ENCODE measurements around the gene ZNF20.
A peak's percentile ranks its signal among the peaks of the same experiment; 100 is the strongest.

The ZNF20 gene

GRCh38 chr19:12139885-12140544, at the start of gene ZNF20:
Gene ZNF20, minus strand, starts transcription at chr19:12140350. Its CDS starts 168 bp downstream, at chr19:12140182.
- DNase-seq: peak; percentile 66 to 90

DNA sequence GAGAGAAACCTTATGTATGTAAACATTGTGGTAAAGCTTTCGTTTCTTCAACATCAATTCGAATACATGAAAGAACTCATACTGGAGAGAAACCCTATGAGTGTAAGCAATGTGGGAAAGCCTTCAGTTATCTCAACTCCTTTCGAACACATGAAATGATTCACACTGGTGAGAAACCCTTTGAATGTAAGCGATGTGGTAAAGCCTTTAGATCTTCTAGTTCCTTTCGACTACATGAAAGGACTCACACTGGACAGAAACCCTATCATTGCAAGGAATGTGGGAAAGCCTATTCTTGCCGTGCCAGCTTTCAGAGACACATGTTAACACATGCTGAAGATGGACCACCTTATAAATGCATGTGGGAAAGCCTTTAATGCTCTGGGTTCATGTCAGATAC, 47.5 kb upstream of the ZNF20 start:
- DNase-seq: no peak

GRCh38 chr19:12180377-12180776, 40.2 kb upstream of the ZNF20 start:
- no peak for DNase-seq

GRCh38 chr19:12166626-12167025, 26.5 kb upstream of the ZNF20 start:
- no peak for DNase-seq

GRCh38 chr19:12163826-12164225, 23.7 kb upstream of the ZNF20 start:
- no peak for DNase-seq

DNA sequence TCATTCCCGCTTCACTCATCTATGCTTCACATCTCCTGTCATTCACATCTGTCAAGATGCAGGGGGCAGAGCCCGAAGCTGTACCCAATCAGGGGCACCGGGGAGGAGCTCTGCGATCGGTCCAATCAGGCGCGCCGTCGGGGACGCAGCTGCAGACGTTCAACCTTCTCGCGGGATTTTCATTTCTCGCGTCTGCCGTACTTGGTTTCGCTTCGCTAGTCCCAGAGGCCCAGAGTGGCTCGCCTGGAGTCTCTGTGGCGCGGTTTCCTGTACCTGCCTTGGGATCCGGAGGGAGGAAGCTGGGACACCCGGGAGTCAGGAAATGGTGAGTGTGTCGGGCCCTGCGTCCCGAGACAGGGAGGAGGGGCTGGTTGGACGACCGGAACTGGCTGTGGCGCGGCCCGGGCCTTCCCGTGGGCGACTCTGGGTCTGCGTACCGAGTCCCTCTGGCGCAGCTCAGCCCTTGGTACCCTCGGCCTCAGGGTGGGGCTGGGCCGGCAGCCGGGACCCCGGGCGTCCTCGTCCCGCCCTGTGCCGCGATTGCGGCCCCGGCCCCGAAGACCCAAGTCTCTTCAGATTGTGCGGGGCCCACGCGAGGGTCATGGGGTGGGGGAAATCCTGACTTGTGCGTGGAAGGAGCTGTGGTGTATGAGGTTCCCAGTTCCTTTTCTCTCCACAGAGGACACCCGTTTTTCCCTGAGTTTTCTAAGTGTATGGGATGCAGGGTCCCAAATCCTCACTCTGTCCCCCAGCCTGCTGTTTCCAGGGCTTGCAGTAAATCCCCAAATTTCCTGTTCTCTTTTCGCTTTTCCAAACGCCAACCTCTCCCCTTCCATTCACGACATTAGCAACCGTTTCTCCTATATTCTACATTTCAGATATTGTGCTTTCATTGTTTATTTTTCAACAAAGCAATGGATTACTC, 23.0 kb upstream of the ZNF20 start, which contains the start of gene ZNF136:
ZNF136 (plus strand) TSS at position 215 of the 925 bp plus-strand sequence; CDS start at position 323, 108 bp downstream.
- peak; percentile 90 to 96 for DNase-seq

DNA sequence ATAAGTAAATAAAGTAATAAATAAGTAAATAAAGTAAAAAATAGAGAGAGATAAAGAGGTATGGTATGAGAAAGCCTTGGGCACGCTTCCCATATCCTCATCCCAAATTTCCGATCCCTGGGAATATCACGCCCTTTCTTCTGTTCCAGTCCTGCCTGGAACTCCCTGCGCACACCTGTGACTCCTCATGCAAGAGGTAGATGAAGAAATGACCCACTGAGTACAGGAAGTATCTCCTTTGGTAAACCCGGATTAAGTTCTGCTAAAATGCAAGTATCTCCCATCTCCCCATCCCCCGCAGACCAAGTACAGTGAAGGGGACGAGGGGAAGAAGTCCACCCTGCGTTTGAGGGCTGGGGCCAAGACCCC, 22.3 kb upstream of the ZNF20 start:
- DNase-seq: no peak

GRCh38 chr19:12159773-12160414, 19.7 kb upstream of the ZNF20 start:
- DNase-seq: no peak

GRCh38 chr19:12156223-12157058, 16.3 kb upstream of the ZNF20 start, which contains the start of gene ZNF625:
Gene ZNF625, minus strand, starts transcription at chr19:12156734. Its CDS starts 176 bp downstream, at chr19:12156558.
- DNase-seq: no peak

GRCh38 chr19:12155324-12155860, 15.2 kb upstream of the ZNF20 start:
- no peak for DNase-seq

DNA sequence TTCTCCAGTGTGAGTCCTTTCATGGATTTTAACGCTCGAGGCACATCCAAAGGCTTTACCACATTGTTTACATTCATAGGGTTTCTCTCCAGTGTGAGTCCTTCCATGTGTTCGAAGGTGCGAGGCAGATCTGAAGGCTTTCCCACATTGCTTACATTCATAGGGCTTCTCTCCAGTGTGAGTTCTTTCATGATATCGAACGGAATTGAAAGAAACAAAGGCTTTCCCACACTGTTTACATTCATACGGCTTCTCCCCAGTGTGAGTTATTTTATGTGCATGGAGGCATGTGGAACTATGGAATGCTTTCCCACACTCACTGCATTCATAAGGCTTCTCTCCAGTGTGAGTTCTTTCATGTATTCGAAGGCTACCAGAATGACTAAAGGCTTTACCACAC, 5.2 kb upstream of the ZNF20 start:
- DNase-seq: no peak

DNA sequence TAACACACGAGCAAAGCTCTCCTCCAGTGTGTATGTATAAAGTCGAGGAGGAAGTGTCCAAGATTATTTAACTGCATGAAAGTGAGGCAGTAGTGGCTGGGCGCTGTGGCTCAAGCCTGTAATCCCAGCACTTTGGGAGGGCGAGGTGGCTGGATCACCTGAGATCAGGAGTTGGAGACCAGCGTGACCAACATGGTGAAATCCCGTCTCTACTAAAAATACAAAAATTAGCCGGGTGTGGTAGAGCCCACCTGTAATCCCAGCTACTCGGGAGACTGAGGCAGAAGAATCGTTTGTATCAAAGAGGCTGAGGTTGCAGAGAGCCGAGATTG, 1.2 kb upstream of the ZNF20 start:
- DNase-seq: no peak

- peak; percentile 68 to 81 for DNase-seq
Observed at GRCh38 chr19:12140545-12141404, 625 bp upstream of the ZNF20 start.

- DNase-seq: no peak
Observed at GRCh38 chr19:12139269-12139668, 881 bp downstream of the ZNF20 start.

GRCh38 chr19:12137221-12137940, 2.8 kb downstream of the ZNF20 start:
- DNase-seq: no peak

- no peak for DNase-seq
Observed at GRCh38 chr19:12133069-12133468, 7.1 kb downstream of the ZNF20 start.

- peak in 1 of 2 experiments; percentile 14 for DNase-seq
Observed at GRCh38 chr19:12126707-12127106, 13.4 kb downstream of the ZNF20 start.

DNA sequence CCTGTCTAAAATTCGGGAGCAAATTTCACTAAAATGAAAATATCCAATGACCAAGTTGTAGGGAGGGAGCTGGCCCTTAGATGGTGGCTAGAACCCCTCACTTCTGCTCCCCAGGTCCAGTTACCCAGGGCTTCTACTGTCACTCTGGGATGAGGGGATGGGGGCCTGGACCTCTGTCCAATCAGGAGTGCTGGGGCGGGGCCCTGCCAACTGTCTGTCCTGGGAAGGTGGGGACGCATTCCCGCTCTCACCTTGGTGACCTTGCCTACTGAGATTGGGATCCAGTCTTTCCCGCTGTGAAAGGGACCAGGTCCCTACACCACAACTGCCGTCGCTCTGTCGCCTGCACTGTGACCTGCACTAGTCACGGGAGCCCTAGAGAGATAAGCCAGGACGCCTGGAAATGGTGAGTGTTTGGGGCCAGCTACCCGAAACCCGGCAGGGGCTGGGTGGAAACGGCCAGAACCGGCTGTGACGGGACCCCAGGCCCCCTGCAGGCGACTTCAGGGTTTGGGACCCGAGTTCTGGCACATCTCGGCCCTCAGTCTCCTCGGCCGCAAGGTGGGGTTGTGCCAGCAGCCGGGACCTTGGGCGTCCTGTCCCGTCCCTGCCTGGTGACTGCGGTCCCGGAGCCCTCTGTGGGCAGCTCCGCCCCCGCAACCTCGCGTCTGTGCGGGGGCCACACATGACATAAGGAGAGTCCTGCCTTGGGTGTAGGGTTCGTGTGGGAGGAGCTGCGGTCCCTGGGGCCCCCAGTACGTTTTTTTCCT, 22.8 kb downstream of the ZNF20 start:
- no peak for DNase-seq

DNA sequence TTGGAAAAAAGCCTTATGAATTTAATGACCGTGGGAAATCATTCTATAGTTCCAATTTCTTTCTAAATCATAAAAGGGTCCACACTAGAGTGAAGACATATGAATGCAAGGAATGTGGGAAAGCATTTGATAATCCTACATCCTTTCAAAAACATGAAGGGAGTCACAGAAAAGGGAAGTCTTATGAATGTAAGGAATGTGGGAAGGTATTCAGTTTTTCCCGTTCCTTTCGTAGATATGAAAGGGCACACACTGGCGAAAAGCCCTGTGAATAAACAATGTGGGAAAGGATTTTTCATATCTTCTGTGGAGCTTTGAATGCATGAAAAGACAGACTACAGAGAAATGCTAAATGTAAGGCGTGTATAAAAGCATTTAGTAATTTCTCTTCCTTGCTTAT, 27.0 kb downstream of the ZNF20 start:
- no peak for DNase-seq

DNA sequence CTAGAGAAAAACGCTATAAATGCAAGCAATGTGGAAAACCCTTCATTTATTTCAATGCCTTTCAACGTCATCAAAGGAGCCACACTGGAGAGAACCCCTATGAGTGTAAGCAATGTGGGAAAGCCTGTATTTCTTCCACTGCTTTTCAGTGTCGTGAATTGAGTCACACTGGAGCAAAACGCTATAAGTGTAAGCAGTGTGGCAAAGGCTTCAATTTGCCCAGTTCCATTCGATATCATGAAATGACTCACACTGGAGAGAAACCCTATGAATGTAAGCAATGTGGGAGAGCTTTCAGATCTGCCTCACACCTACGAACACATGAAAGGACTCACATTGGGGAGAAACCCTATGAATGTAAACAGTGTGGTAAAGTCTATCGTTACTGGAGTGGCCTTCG, 27.4 kb downstream of the ZNF20 start:
- no peak for DNase-seq

Measured in SW 1271 (cell line).